Limb (tissue), 2 donors: ENCODE results near the gene KCNH2.
A peak's percentile ranks its signal among the peaks of the same experiment; 100 is the strongest.

Experiments
- DNase-seq, 2 donors: peaks; one replicate each; pipeline ENCODE4 v3.0.0-alpha.2; 2016; ENCODE audit errors: extremely low spot score in 2 of 2

KCNH2 gene

GRCh38 chr7:150974468-150975391, 3.4 kb downstream of the KCNH2 start:
- peak in 1 of 2 donors; percentile 71 for DNase-seq

- DNase-seq = no peak
Measured at GRCh38 chr7:150973571-150974451, 4.3 kb downstream of the KCNH2 start.

GRCh38 chr7:150972741-150973140, 5.4 kb downstream of the KCNH2 start:
- DNase-seq = no peak

GRCh38 chr7:150972023-150972468, 6.1 kb downstream of the KCNH2 start:
- DNase-seq = peak; percentile 67 to 74

GRCh38 chr7:150971242-150972022, 6.7 kb downstream of the KCNH2 start:
- DNase-seq = peak; percentile 40 to 72

GRCh38 chr7:150970424-150970823, 7.7 kb downstream of the KCNH2 start:
- DNase-seq = no peak

GRCh38 chr7:150969475-150969874, 8.6 kb downstream of the KCNH2 start:
- no peak for DNase-seq

- DNase-seq = no peak
Measured at GRCh38 chr7:150968734-150969372, 9.3 kb downstream of the KCNH2 start.

- no peak for DNase-seq
Measured at GRCh38 chr7:150968056-150968733, 9.9 kb downstream of the KCNH2 start.

GRCh38 chr7:150967349-150967748, 10.8 kb downstream of the KCNH2 start:
- no peak for DNase-seq

- no peak for DNase-seq
Measured at GRCh38 chr7:150966002-150966401, 12.1 kb downstream of the KCNH2 start.

GRCh38 chr7:150965273-150965830, 12.8 kb downstream of the KCNH2 start:
- DNase-seq = no peak

GRCh38 chr7:150964593-150965111, 13.5 kb downstream of the KCNH2 start:
- no peak for DNase-seq

- no peak for DNase-seq
Measured at GRCh38 chr7:150963707-150964559, 14.2 kb downstream of the KCNH2 start.

GRCh38 chr7:150962553-150963399, 15.3 kb downstream of the KCNH2 start:
- DNase-seq = peak in 1 of 2 donors; percentile 76

- DNase-seq = no peak
Measured at GRCh38 chr7:150962290-150962552, 15.9 kb downstream of the KCNH2 start.

- no peak for DNase-seq
Measured at GRCh38 chr7:150961510-150962289, 16.4 kb downstream of the KCNH2 start.
